Mesodermal cell (in vitro differentiated cells): Measurements from ENCODE around the gene ROPN1B.
"Not testable (repeated sequence)": the region's sequence is repeated elsewhere in the genome, so short reads cannot be mapped to it uniquely, and the experiment has no call there.

Experiments
- H3K27ac ChIP-seq: 2 replicates; pipeline ENCODE4 v1.7.0; 2013; ENCODE audit warnings: mild to moderate bottlenecking, low read depth, low read length, moderate library complexity; ENCODE audit not compliant: severe bottlenecking
- H3K36me3 ChIP-seq: 2 replicates; pipeline ENCODE4 v1.7.1; 2013; ENCODE audit warnings: mild to moderate bottlenecking, low read length, moderate library complexity; ENCODE audit not compliant: control insufficient read depth, insufficient read depth
- H3K4me1 ChIP-seq: one replicate; pipeline ENCODE4 v1.7.1; 2013; ENCODE audit warnings: mild to moderate bottlenecking, low read length; ENCODE audit not compliant: insufficient read depth, control insufficient read depth, poor library complexity, severe bottlenecking
- H3K4me3 ChIP-seq: 2 replicates; pipeline ENCODE4 v1.7.0; 2013; ENCODE audit warnings: low read length, control low read depth, mild to moderate bottlenecking; ENCODE audit not compliant: insufficient read depth, poor library complexity, severe bottlenecking; ENCODE audit errors: extremely low read depth
- H3K9me3 ChIP-seq: 2 replicates; pipeline ENCODE4 v1.7.1; 2013; ENCODE audit warnings: mild to moderate bottlenecking, low read length, moderate library complexity; ENCODE audit not compliant: control insufficient read depth
- WGBS, 2 experiments: methylation state at CpG; one replicate each; pipeline ENCODE4 v1.1.5; 2013; ENCODE audit warnings: missing lambda C conversion rate in 2 of 2; ENCODE audit not compliant: insufficient coverage in 2 of 2; 5-methylcytosine and 5-hydroxymethylcytosine counted together

ROPN1B gene

DNA sequence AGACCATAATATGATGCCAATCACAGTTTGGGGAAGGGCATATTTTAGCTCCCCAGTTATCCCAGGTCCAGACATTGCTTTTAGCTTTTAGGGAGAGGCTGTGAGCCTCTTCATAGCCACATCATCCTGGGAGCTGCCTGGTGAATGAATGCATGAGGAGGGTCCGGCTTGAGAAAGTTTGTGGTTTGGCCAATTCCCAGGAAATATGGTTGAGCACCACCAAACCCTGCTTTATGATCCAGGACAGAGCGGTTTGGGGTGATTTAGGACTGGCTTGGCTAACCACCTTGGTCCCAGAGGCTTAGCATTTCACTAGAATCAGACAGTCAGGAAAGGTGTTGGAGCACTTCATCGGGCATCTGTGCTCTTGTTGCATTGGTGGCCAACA lies 7.0 kb downstream of the ROPN1B start:
- H3K9me3 ChIP-seq, H3K36me3 ChIP-seq, H3K4me3 ChIP-seq, H3K27ac ChIP-seq, H3K4me1 ChIP-seq: not testable (repeated sequence)
- WGBS, 2 experiments = 86 to 100% methylated on average over 1 to 2 of the region's 3 CpGs

DNA sequence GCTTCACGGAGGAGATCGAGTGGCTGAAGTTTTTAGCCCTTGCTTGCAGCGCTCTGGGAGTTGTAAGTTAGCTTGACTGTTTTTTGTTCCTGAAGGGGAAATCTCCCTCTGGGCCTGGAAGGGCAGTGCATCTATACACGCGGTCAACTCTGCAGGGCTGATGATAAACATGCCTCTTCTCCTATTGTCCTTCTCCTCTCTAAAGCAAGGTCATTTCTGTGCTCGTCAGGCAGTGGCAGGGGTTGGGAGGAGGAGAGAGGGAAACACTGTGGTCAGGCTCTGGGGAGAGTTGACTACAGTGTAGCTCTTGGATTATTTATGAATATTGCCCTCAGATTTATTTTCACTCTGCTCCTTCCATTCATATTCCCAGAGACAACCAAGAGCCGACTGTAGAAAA lies 8.1 kb downstream of the ROPN1B start:
- H3K9me3 ChIP-seq, H3K27ac ChIP-seq, H3K4me3 ChIP-seq, H3K4me1 ChIP-seq, H3K36me3 ChIP-seq: not testable (repeated sequence)
- WGBS, 2 experiments = no CpG with 5 or more reads among the region's 7 CpGs

DNA sequence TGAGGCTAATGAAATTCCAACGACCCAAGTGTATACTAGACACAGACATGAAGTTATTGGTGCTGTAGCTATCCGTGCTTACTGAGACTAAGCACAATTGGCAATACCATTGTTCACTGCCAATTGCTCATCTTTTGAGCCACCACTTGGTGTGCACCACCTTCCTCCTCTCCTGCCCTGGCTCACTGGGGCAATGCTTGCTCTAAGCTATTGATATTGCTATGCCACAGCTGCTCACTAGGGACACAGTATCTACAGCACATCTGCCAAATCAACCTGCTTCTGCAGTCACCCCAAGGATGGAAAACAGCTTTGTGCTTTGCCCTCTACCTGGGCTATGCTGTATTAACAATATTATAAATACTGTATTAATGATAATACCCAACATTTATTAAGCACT lies 16.0 kb downstream of the ROPN1B start:
- H3K36me3 ChIP-seq, H3K4me3 ChIP-seq, H3K27ac ChIP-seq, H3K4me1 ChIP-seq, H3K9me3 ChIP-seq: not testable (repeated sequence)
- WGBS, 2 experiments = 80% methylated on average over 1 of the region's 2 CpGs; no CpG with 5 or more reads in 1 of the 2 experiments

DNA sequence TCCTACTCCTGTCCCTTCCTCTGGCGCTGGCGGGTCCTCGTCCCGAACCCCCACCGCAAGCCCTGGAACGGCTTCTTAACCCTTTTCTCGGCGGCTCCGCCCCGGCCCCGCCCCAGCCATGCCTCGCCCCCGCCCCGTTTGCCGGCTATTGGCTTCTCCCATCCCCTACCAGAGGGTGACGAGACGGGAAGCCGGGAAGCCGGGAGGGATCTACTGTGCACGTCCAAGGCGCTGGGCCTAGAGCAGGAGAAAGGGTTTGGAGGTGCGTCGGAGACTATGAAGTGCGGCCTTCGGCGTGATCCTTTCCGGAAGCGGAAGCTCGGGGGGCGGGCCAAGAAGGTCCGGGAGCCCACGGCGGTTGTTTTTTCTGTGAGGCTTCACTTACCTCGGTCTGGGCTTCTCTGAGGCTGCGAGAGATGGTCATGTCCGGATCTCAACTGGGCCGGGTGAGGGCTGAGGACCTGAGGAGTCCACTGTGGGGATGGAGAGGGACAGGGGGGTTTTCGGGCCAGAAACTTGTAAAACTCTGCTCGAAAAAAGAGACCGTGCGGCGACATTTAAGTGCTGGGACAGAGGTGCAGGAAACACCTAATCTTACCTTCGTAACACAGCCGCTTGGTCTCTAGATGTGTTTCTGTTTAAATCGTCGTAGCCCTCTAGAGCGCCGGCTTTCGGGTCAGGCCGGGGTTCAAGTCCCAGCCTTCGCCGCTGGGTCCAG lies 21.4 kb downstream of the ROPN1B start:
- H3K36me3 ChIP-seq = no peaks in the 10 kb centered on the region

DNA sequence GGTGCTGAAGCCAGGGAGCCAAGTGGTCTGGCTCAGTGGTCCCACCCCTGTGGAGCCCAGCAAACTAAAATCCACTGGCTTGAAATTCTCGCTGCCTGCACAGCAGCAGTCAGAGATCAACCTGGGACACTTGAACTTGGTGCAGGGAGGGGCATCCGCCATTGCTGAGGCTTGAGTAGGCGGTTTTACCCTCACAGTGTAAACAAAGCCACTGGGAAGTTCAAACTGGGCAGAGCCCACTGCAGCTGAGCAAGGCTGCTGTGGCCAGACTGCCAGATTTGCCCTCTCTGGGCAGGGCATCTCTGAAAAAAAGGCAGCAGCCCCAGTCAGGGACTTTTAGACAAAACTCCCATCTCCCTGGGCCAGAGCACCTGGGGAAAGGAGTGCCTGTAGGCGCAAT lies 27.8 kb downstream of the ROPN1B start:
- not testable (repeated sequence) for H3K27ac ChIP-seq, H3K4me3 ChIP-seq, H3K9me3 ChIP-seq, H3K4me1 ChIP-seq, H3K36me3 ChIP-seq
- 81 to 94% methylated on average over 4 of the region's 4 CpGs for WGBS, 2 experiments

More for the DNA sequence above, 21.4 kb downstream of the ROPN1B start:
- H3K4me3 ChIP-seq = peak overlapping the region; percentile 49
- no peaks in the 10 kb centered on the region for H3K9me3 ChIP-seq
- H3K4me1 ChIP-seq = no peaks in the 10 kb centered on the region
- peak overlapping the region; percentile 44 for H3K27ac ChIP-seq
- WGBS, 2 experiments = 34 to 59% methylated on average over 32 to 37 of the region's 52 CpGs

DNA sequence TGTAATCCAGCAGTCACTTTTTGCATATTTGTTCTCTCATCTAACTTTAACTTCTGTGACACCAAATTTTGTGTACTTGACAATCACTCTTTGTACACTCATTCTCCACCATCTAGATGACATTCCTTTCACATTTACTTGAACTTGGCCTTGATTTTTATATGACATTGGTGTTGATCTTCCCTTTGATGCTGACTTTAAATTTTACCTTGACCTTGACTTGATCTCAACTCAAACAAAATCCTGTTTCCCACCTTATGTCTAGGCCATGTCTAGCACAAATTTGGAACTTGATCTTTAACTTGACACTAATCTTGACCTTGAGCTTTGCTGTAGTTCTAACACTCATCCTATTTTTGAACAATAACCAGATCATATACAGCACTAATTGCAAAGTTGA lies 33.2 kb downstream of the ROPN1B start:
- Histone ChIP-seq H3K36me3 (peaks cover 7% of the 10 kb centered on the region), H3K4me3 (no peak overlapping the region), H3K27ac (no peak overlapping the region), H3K4me1 (no peaks in the 10 kb centered on the region), H3K9me3 (no peaks in the 10 kb centered on the region)

DNA sequence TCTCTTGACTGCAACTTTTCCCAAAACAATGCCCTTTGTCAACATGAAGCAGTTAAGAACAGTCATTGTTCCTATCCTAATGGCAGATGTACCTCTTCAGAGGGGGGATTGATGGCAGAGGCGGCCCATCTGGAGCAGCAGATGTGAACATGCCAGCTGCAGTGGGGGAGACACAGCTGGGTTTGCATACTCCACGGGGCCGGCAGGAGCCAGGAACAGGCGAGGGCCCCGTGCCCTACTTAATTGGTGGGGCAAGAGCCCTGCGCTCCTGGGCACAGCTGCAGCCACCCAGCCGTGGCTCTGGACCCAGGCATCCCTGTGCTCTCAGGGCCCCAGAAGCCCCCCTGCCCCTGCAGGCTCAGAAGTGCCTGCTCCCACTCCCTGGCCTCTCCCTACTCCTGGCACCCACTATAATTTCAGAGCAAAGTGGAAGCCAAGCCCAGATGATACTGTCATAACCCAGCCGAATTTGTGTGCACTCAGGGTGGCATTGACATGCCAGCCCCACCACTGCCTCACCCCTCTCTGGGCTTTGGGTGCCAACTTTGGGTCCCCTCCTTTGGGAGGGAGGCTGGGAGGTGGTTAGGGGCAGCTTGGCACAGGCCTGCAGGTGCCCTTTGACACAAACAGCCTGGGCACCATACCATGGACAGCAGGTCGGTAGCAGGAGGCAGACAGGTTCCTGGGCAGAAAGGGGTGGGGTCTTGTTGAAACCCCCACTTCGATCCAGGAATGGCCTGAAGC lies 34.6 kb downstream of the ROPN1B start:
- Histone ChIP-seq H3K9me3 (no peaks in the 10 kb centered on the region), H3K36me3 (peaks cover 7% of the 10 kb centered on the region), H3K4me3 (no peak overlapping the region), H3K4me1 (no peaks in the 10 kb centered on the region), H3K27ac (no peak overlapping the region)
- 79 to 83% methylated on average over 8 to 9 of the region's 10 CpGs for WGBS, 2 experiments

DNA sequence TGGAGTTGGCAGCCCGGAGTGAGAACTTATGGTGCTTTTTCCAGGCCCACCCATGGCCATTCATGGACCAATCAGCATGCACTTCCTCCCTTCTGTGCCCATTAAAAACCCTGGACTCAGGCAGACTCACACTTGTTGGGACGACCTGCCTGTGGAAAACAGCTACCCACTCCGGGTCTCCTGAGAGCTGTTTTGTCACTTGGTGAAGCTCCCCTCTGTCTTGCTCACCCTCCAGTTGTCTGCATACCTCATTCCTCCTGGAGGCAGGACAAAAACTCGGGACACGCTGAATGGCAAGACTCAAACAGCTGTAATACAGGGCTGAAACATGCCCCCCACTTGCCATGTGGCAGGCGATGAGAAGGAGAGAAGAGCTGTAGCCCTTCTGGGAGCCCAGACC lies 35.2 kb downstream of the ROPN1B start:
- H3K4me1 ChIP-seq = no peaks in the 10 kb centered on the region
- peaks cover 7% of the 10 kb centered on the region for H3K36me3 ChIP-seq
- no peak overlapping the region for H3K4me3 ChIP-seq
- no peaks in the 10 kb centered on the region for H3K9me3 ChIP-seq
- WGBS, 2 experiments = 87 to 97% methylated on average over 6 of the region's 6 CpGs
- no peak overlapping the region for H3K27ac ChIP-seq

DNA sequence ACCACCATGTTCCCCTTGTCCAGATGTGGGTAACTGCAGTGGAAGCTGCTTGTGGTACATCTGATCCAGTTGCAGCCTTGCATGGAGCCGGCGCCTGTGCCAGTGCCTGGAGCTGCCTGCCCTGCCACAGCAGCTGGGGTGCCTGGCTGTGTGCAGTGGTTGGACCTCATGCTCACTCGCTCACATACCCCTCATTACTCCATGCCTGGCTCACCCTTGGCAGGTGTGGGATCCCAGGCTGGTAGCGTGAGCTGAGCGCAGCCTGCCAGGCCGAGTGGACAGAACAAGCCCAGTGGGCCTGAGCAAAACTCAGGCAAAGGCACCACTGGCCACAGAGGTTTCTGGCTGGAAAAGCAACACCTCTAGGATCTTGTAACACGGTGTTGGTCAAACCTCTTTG lies 35.7 kb downstream of the ROPN1B start:
- WGBS, 2 experiments = 79 to 83% methylated on average over 5 to 6 of the region's 7 CpGs
- Histone ChIP-seq H3K9me3 (no peaks in the 10 kb centered on the region), H3K4me1 (no peaks in the 10 kb centered on the region), H3K4me3 (no peak overlapping the region), H3K27ac (no peak overlapping the region), H3K36me3 (peaks cover 7% of the 10 kb centered on the region)

DNA sequence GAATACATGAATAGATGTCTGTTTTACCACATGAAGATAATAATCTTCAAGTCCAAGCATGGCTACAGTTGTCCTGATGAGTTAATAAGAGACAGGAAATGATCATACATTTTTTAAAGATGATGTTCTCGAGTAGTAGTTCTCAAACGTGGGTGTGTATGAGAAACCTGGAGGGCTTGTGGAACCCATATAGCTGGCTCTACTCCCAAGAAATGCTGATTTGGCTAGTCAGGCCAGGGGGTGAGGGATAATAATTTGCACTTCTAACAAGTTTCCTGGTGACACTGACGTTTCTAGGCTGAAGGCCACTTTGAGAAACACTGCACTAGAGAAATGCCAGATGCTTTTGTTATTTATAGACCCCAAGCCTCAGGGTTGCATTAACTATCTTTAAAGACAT lies 37.0 kb downstream of the ROPN1B start:
- H3K4me3 ChIP-seq = no peak overlapping the region
- 60 to 78% methylated on average over 2 to 3 of the region's 3 CpGs for WGBS, 2 experiments

DNA sequence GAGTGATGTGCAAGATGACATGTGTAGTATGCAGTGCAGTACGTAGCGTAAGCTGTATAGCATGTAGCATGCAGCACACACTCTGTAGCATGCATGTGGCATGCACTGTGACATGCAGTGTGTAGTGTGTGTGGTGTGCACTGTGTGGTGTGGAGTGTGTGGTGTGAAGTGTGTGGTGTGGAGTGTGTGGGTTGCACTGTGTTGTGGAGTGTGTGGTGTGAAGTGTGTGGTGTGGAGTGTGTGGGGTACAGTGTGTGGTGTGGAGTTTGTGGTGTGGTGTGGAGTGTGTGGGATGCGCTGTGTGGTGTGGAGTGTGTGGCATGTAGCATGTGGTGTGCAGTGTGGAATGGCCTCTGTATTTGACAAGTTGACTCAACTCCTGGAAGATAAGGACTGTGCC lies 39.2 kb downstream of the ROPN1B start:
- H3K9me3 ChIP-seq = no peaks in the 10 kb centered on the region
- no peaks in the 10 kb centered on the region for H3K4me1 ChIP-seq
- WGBS, 2 experiments = 100% methylated on average over 2 to 3 of the region's 3 CpGs
- H3K4me3 ChIP-seq = no peak overlapping the region
- peaks cover 19% of the 10 kb centered on the region for H3K36me3 ChIP-seq
- no peak overlapping the region for H3K27ac ChIP-seq

More for the DNA sequence above, 37.0 kb downstream of the ROPN1B start:
- Histone ChIP-seq H3K9me3 (no peaks in the 10 kb centered on the region), H3K36me3 (peaks cover 11% of the 10 kb centered on the region), H3K27ac (no peak overlapping the region), H3K4me1 (no peaks in the 10 kb centered on the region)
